GM23338 (cell line): Measurements from ENCODE around the gene HSPA12B. TPM values are rescaled to one million over a fixed set of nuclear protein-coding genes. Genes with fewer than 3 reads are reported as not detected.
A peak's percentile ranks its signal among the peaks of the same experiment; 100 is the strongest.

Experiments
- ATAC-seq: fragments of 200-7000 bp; cut with Tn5 transposase; 3 replicates; pipeline ENCODE4 v1.9.1; 2020
- DNase-seq: peaks from one replicate; pipeline ENCODE4 v3.0.0-alpha.2; 2015; ENCODE audit warnings: low spot score
- H2AFZ ChIP-seq: fragments of 200-600 bp; sonication (generic); 2 replicates; pipeline ENCODE4 v1.8.0; 2016; ENCODE audit warnings: antibody characterized with exemption, mild to moderate bottlenecking, moderate library complexity
- H3F3A ChIP-seq: fragments of 200-600 bp; sonication (generic); replicated peaks from 2 replicates; pipeline ENCODE4 v1.8.0; 2017; ENCODE audit warnings: antibody characterized with exemption, mixed run types, low read depth
- H3K27ac ChIP-seq: fragments of 200-600 bp; sonication (generic); 2 replicates; pipeline ENCODE4 v1.6.1; 2016; ENCODE audit warnings: low read depth
- H3K27me3 ChIP-seq: fragments of 200-600 bp; sonication (generic); 2 replicates; pipeline ENCODE4 v1.8.0; 2016; ENCODE audit warnings: mild to moderate bottlenecking, mixed run types, moderate library complexity; ENCODE audit not compliant: insufficient read depth
- H3K36me3 ChIP-seq: fragments of 200-600 bp; sonication (generic); 2 replicates; pipeline ENCODE4 v1.8.0; 2016; ENCODE audit warnings: mild to moderate bottlenecking; ENCODE audit not compliant: insufficient read depth
- H3K4me1 ChIP-seq: fragments of 200-600 bp; sonication (generic); 2 replicates; pipeline ENCODE4 v1.8.0; 2016; ENCODE audit warnings: mild to moderate bottlenecking, moderate library complexity; ENCODE audit not compliant: insufficient read depth
- H3K4me2 ChIP-seq: fragments of 200-600 bp; sonication (generic); 2 replicates; pipeline ENCODE4 v1.7.1; 2017; ENCODE audit warnings: mixed run types
- H3K4me3 ChIP-seq: fragments of 200-600 bp; sonication (generic); 2 replicates; pipeline ENCODE4 v1.6.1; 2016; ENCODE audit warnings: mixed run types
- H3K79me2 ChIP-seq: fragments of 200-600 bp; sonication (generic); replicated peaks from 2 replicates; pipeline ENCODE4 v1.8.0; 2017; ENCODE audit warnings: mild to moderate bottlenecking; ENCODE audit not compliant: insufficient read depth
- H3K9me2 ChIP-seq: fragments of 200-600 bp; sonication (generic); 2 replicates; pipeline ENCODE4 v1.8.0; 2017; ENCODE audit not compliant: insufficient read depth
- H4K20me1 ChIP-seq: fragments of 200-600 bp; sonication (generic); replicated peaks from 2 replicates; pipeline ENCODE4 v1.8.0; 2017; ENCODE audit warnings: mild to moderate bottlenecking; ENCODE audit not compliant: insufficient read depth
- H3K27ac Mint-ChIP-seq: 2 replicates; pipeline ENCODE4 v1.8.0; 2020; ENCODE audit warnings: inconsistent platforms, mild to moderate bottlenecking, moderate library complexity, mixed read lengths
- H3K27me3 Mint-ChIP-seq: 3 replicates; pipeline ENCODE4 v1.8.0; 2022; ENCODE audit warnings: low read depth, mild to moderate bottlenecking, moderate library complexity, mixed read lengths, inconsistent platforms; ENCODE audit not compliant: insufficient read depth, poor library complexity
- H3K36me3 Mint-ChIP-seq: 3 replicates; pipeline ENCODE4 v1.8.0; 2021; ENCODE audit warnings: low read depth, mild to moderate bottlenecking, inconsistent platforms, moderate library complexity, mixed read lengths
- H3K4me1 Mint-ChIP-seq: 3 replicates; pipeline ENCODE4 v1.8.0; 2020; ENCODE audit warnings: mild to moderate bottlenecking, inconsistent platforms, mixed read lengths
- H3K4me3 Mint-ChIP-seq: 3 replicates; pipeline ENCODE4 v1.8.0; 2021; ENCODE audit warnings: moderate library complexity, mild to moderate bottlenecking, inconsistent platforms, mixed read lengths
- H3K9me3 Mint-ChIP-seq: 3 replicates; pipeline ENCODE4 v1.8.0; 2020; ENCODE audit warnings: moderate library complexity, mild to moderate bottlenecking, inconsistent platforms, mixed read lengths
- CREB1 ChIP-seq: fragments of 250-450 bp; sonication (Bioruptor Pico); IDR thresholded peaks from 2 replicates; pipeline ENCODE4 v1.5.0; 2020; ENCODE audit warnings: low read depth, mild to moderate bottlenecking, moderate library complexity
- EZH2 ChIP-seq: fragments of 200-600 bp; sonication (generic); IDR thresholded peaks from one replicate; pipeline ENCODE4 v1.8.0; 2017; ENCODE audit warnings: antibody characterized with exemption, mild to moderate bottlenecking, low read depth; ENCODE audit not compliant: unreplicated experiment
- EZH2phosphoT487 ChIP-seq: fragments of 200-600 bp; sonication (generic); IDR thresholded peaks from one replicate; pipeline ENCODE4 v1.8.1; 2018; ENCODE audit warnings: antibody characterized with exemption; ENCODE audit not compliant: unreplicated experiment
- NANOG ChIP-seq: IDR thresholded peaks from 2 replicates; pipeline ENCODE4 v1.6.1; 2016; ENCODE audit warnings: antibody characterized with exemption, borderline replicate concordance
- POLR2AphosphoS5 ChIP-seq: IDR thresholded peaks from 2 replicates; pipeline ENCODE4 v1.6.1; 2016; ENCODE audit warnings: antibody characterized with exemption, low read depth
- STAT1 ChIP-seq: IDR thresholded peaks from one replicate; pipeline ENCODE4 v1.6.1; 2016; ENCODE audit warnings: antibody characterized with exemption; ENCODE audit not compliant: unreplicated experiment
- ZNF114 ChIP-seq: fragments of 250-450 bp; sonication (Bioruptor Pico); IDR thresholded peaks from 2 replicates; pipeline ENCODE4 v1.5.0; 2020; ENCODE audit warnings: mild to moderate bottlenecking, moderate library complexity
- ZNF331 ChIP-seq: fragments of 250-450 bp; sonication (Bioruptor Pico); IDR thresholded peaks from 2 replicates; pipeline ENCODE4 v1.5.0; 2020; ENCODE audit warnings: low read depth, mild to moderate bottlenecking, moderate library complexity
- ZNF462 ChIP-seq: fragments of 250-450 bp; sonication (Bioruptor Pico); IDR thresholded peaks from 2 replicates; pipeline ENCODE4 v1.5.0; 2020; ENCODE audit warnings: mild to moderate bottlenecking, moderate library complexity
- polyA plus RNA-seq: library from polyadenylated mRNA; unstranded; fragments of >200 nt; fragmentation: Nextera tagmentation; extraction: Ambion mirVana; gene quantifications from 2 replicates; pipeline ENCODE4 v1.2.1, GENCODE V29; 2016
- total RNA-seq: library from RNA; depleted of rRNA; stranded (reverse); fragments of >200 nt; shearing (Covaris generic); gene quantifications from 2 replicates; pipeline ENCODE4 v1.2.3, GENCODE V29; 2014
- TF ChIP-seq, protein P1 (sequence below): IDR thresholded peaks from 2 replicates; pipeline ENCODE4 v1.6.1; 2016; ENCODE audit warnings: antibody characterized with exemption

The HSPA12B gene
- total and polyA plus RNA-seq, 2 experiments from 2014 or later = 2.8 to 6.5 TPM

GRCh38 chr20:3760655-3761348 lies 28.3 kb downstream of the HSPA12B start:
- H3K4me1 Mint-ChIP-seq = no peaks in the 10 kb centered on the region; the same call in 2 of the 3 replicates
- Histone ChIP-seq H3K9me2 (no peaks in the 10 kb centered on the region), H3K4me1 (peaks cover 10% of the 10 kb centered on the region), H3K4me3 (no peak overlapping the region), H3K4me2 (no peak overlapping the region), H4K20me1 (peaks cover 18% of the 10 kb centered on the region), H3F3A (no peaks in the 10 kb centered on the region), H2AFZ (no peak overlapping the region), H3K36me3 (peaks cover 7% of the 10 kb centered on the region), H3K79me2 (peaks cover 18% of the 10 kb centered on the region; the same call in 1 of the 2 replicates), H3K27ac (no peak overlapping the region), H3K27me3 (no peaks in the 10 kb centered on the region)
- no peak overlapping the region for H3K4me3 Mint-ChIP-seq
- H3K36me3 Mint-ChIP-seq = peaks cover 22% of the 10 kb centered on the region
- no peaks in the 10 kb centered on the region for H3K9me3 Mint-ChIP-seq
- no peak for TF ChIP-seq STAT1
- TF ChIP-seq, protein P1, sequence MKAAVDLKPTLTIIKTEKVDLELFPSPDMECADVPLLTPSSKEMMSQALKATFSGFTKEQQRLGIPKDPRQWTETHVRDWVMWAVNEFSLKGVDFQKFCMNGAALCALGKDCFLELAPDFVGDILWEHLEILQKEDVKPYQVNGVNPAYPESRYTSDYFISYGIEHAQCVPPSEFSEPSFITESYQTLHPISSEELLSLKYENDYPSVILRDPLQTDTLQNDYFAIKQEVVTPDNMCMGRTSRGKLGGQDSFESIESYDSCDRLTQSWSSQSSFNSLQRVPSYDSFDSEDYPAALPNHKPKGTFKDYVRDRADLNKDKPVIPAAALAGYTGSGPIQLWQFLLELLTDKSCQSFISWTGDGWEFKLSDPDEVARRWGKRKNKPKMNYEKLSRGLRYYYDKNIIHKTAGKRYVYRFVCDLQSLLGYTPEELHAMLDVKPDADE = no peak
- peaks cover 11% of the 10 kb centered on the region for H3K27me3 Mint-ChIP-seq
- no peak for DNase-seq
- peak; percentile 31; the same call in 2 of the 3 replicates for ATAC-seq
- H3K27ac Mint-ChIP-seq = no peak overlapping the region; the same call in 1 of the 2 replicates

DNA sequence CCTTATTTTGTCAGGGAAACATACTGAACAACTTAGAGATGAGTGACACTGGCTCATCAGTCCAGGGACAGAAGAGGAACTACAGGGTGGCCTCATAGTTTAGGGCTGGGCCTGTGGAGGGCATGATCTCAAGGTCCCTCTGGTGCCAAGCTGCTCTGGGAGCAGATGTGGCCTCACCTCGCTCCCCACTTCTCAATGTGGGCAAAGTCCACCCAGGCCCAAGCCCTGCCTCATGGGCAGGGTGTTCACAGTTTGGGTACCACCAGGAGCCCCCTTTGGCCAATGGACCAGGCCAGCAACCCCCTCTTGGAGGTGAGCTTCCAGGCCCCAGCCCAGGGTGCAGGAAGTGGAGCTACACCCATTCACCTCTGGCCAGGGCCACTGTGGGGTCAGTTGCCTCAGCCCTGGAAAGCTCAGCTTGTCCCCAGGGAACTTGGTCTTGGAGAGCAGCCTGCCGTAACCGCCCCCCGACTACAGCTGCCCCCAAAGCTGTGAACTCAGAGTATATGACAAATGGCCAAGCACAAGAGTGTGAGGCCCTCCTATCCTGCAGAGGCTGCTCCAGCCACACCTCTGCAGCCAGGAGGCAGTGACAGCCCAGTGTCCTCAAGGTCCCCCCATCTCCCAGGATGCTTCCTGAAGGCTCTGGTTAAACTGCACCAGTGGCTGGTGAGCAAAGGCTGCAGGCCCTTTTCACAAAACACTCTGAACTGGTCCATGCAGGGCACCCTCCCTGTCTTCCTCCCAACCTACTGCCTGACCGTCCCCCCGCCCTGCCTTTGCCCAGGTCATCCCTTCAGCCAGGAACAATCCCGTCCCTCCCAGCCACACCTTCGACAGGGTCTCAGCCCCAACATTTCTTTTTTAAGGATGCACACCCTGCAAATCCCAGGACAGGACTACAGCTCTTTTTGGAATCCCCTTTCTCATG lies 31.5 kb downstream of the HSPA12B start:
- H3K27me3 Mint-ChIP-seq = peaks cover 12% of the 10 kb centered on the region
- H3K4me1 Mint-ChIP-seq = peaks cover 13% of the 10 kb centered on the region
- H3F3A ChIP-seq = 0 out of 2 replicates have a peak, but pooled peaks cover 2% of the 10 kb centered on the region
- peaks cover 13% of the 10 kb centered on the region for H4K20me1 ChIP-seq
- H3K9me3 Mint-ChIP-seq = no peaks in the 10 kb centered on the region
- no peak overlapping the region; the same call in 2 of the 3 replicates for H3K4me3 Mint-ChIP-seq
- no peak overlapping the region for H3K27ac ChIP-seq
- no peak overlapping the region for H3K27ac Mint-ChIP-seq
- peaks cover 30% of the 10 kb centered on the region for H3K79me2 ChIP-seq
- no peaks in the 10 kb centered on the region for H3K9me2 ChIP-seq
- no peak overlapping the region for H3K4me3 ChIP-seq
- DNase-seq (no peak), ATAC-seq (no peak)
- no peaks in the 10 kb centered on the region; the same call in none of the 2 replicates for H3K36me3 ChIP-seq
- no peak overlapping the region for H2AFZ ChIP-seq
- H3K4me1 ChIP-seq = peaks cover 19% of the 10 kb centered on the region
- no peak overlapping the region for H3K4me2 ChIP-seq
- no peaks in the 10 kb centered on the region for H3K27me3 ChIP-seq
- H3K36me3 Mint-ChIP-seq = peaks cover 7% of the 10 kb centered on the region; the same call in 1 of the 3 replicates
- TF ChIP-seq NANOG (no peak), ZNF462 (CRISPR knock-in tag) (no peak), ZNF331 (no peak), EZH2phosphoT487 (no peak), ZNF114 (CRISPR knock-in tag) (no peak), EZH2 (no peak), CREB1 (CRISPR knock-in tag) (no peak), POLR2AphosphoS5 (no peak)
- TF ChIP-seq, protein P1 = no peak
